Esophagus muscularis mucosa (tissue), 4 donors: Measurements from ENCODE around the gene SCO2.
A peak's percentile ranks its signal among the peaks of the same experiment; 100 is the strongest.

Experiments
- CTCF ChIP-seq, 3 experiments: fragments of 200-600 bp in 2 of 3; fragments of 450-650 bp in 1 of 3; sonication (generic) in 2 of 3; IDR thresholded peaks; one replicate each; pipeline ENCODE4 v1.5.1; 2017 to 2019; ENCODE audit warnings: antibody characterized with exemption in 3 of 3, mild to moderate bottlenecking in 2 of 3, moderate library complexity in 1 of 3
- EP300 ChIP-seq: sonication (generic); formaldehyde crosslinking; IDR thresholded peaks from one replicate; pipeline ENCODE4 v1.6.1; 2017; ENCODE audit warnings: antibody characterized with exemption
- POLR2A ChIP-seq: fragments of 450-650 bp; IDR thresholded peaks from one replicate; pipeline ENCODE4 v1.6.1; 2017; ENCODE audit warnings: antibody characterized with exemption, moderate library complexity, mild to moderate bottlenecking, low read depth
- POLR2AphosphoS5 ChIP-seq, 2 donors: sonication (generic); formaldehyde crosslinking; IDR thresholded peaks; one replicate each; pipeline ENCODE4 v1.6.1; 2017; ENCODE audit warnings: antibody characterized with exemption in 2 of 2

GRCh38 chr22:50473855-50474671 is 51.3 kb downstream of the SCO2 start:
- no peak for TF ChIP-seq CTCF (IDR thresholded peaks at IDR 0.05)
- no peak for TF ChIP-seq POLR2A
- no peak for TF ChIP-seq EP300
- TF ChIP-seq POLR2AphosphoS5 (IDR thresholded peaks at IDR 0.05): peak in 1 of 2 donors; percentile 5
